H1 (cell line): Measurements from ENCODE around the gene GRIK4. TPM values are rescaled to one million over a fixed set of nuclear protein-coding genes. Genes with fewer than 3 reads are reported as not detected.
A peak's percentile ranks its signal among the peaks of the same experiment; 100 is the strongest.

Experiments used
- CTCF ChIA-PET: fragments of 300-600 bp; sonication (Branson Sonifier 250); formaldehyde crosslinking; loops from one replicate; lab custom pipeline; 2021; ENCODE audit not compliant: partially characterized antibody; lab: Charles Lee
- POLR2A ChIA-PET: fragments of 300-600 bp; sonication (Branson Sonifier 250); formaldehyde crosslinking; loops from one replicate; lab custom pipeline; 2021; ENCODE audit warnings: inconsistent platforms; ENCODE audit not compliant: partially characterized antibody; lab: Charles Lee
- DNase-seq, 2 experiments: peaks; one replicate each; pipeline versions ENCODE4 v3.0.0 to v3.0.0-alpha.2; 2010 to 2022; ENCODE audit warnings: low spot score in 2 of 2, low read depth in 1 of 2, mixed read lengths in 1 of 2
- FAIRE-seq: peaks from 2 replicates; lab custom pipeline; 2011; peaks lifted over from hg19 to GRCh38; lab: Jason Lieb, UNC
- H2AFZ ChIP-seq: 2 replicates; pipeline ENCODE4 v1.8.1; 2012; ENCODE audit warnings: low read length, inconsistent platforms
- H2AK5ac ChIP-seq: 2 replicates; pipeline ENCODE4 v1.6.1; 2013; ENCODE audit warnings: low read depth, low read length
- H2BK120ac ChIP-seq: replicated peaks from 2 replicates; pipeline ENCODE3; 2013; ENCODE audit warnings: low read depth, low read length, inconsistent platforms
- H2BK12ac ChIP-seq: 2 replicates; pipeline ENCODE4 v1.6.1; 2013; ENCODE audit warnings: low read depth, low read length
- H2BK15ac ChIP-seq: 2 replicates; pipeline ENCODE4 v1.6.1; 2013; ENCODE audit warnings: low read length
- H2BK20ac ChIP-seq: 2 replicates; pipeline ENCODE4 v1.6.1; 2013; ENCODE audit warnings: low read length
- H2BK5ac ChIP-seq: 2 replicates; pipeline ENCODE4 v1.6.1; 2013; ENCODE audit warnings: low read depth, low read length
- H3K14ac ChIP-seq: 2 replicates; pipeline ENCODE4 v1.6.1; 2013; ENCODE audit warnings: inconsistent platforms; ENCODE audit not compliant: insufficient read length
- H3K18ac ChIP-seq: 2 replicates; pipeline ENCODE4 v1.6.1; 2013; ENCODE audit warnings: low read length; ENCODE audit errors: extremely low read depth
- H3K23ac ChIP-seq: 2 replicates; pipeline ENCODE4 v1.6.1; 2013; ENCODE audit warnings: inconsistent platforms; ENCODE audit not compliant: insufficient read length
- H3K23me2 ChIP-seq: 2 replicates; pipeline ENCODE4 v1.6.1; 2013; ENCODE audit warnings: low read depth, low read length
- H3K27ac ChIP-seq: 2 replicates; pipeline ENCODE4 v1.6.1; 2011; ENCODE audit warnings: low read depth, low read length, inconsistent platforms
- H3K27me3 ChIP-seq, 4 experiments: replicated peaks in 1 of 4; 1 replicate in 1 of 4; 2 replicates in 3 of 4; pipeline versions ENCODE4 v1.6.1 to v1.8.1; 2011 to 2013; ENCODE audit warnings: low read length in 3 of 4, mild to moderate bottlenecking in 3 of 4, inconsistent platforms in 2 of 4, mixed read lengths in 2 of 4, moderate library complexity in 1 of 4; ENCODE audit not compliant: control insufficient read depth in 3 of 4, insufficient read depth in 3 of 4; ENCODE audit errors: extremely low read depth in 1 of 4
- H3K36me3 ChIP-seq, 4 experiments: 2 replicates each; pipeline versions ENCODE4 v1.6.1 to v1.8.1; 2011 to 2013; ENCODE audit warnings: mild to moderate bottlenecking in 4 of 4, low read length in 3 of 4, moderate library complexity in 2 of 4, control low read depth in 1 of 4, inconsistent platforms in 1 of 4; ENCODE audit not compliant: insufficient read depth in 4 of 4, control insufficient read depth in 2 of 4
- H3K4ac ChIP-seq: replicated peaks from 2 replicates; pipeline ENCODE3; 2013; ENCODE audit warnings: low read length, low read depth, mixed read lengths, inconsistent platforms; ENCODE audit not compliant: insufficient read length
- H3K4me1 ChIP-seq, 4 experiments: replicated peaks in 1 of 4; 1 replicate in 1 of 4; 2 replicates in 3 of 4; pipeline versions ENCODE4 v1.6.1 to v1.8.1; 2011 to 2013; ENCODE audit warnings: low read length in 3 of 4, inconsistent platforms in 2 of 4, mixed read lengths in 1 of 4; ENCODE audit not compliant: insufficient read depth in 4 of 4, control insufficient read depth in 3 of 4
- H3K4me2 ChIP-seq, 2 experiments: 2 replicates each; pipeline versions ENCODE4 v1.6.1 to v1.8.1; 2011 to 2013; ENCODE audit warnings: low read depth in 2 of 2, low read length in 2 of 2, control low read depth in 1 of 2, inconsistent platforms in 1 of 2, mild to moderate bottlenecking in 1 of 2; ENCODE audit not compliant: insufficient read depth in 1 of 2
- H3K4me3 ChIP-seq, 4 experiments: fragments of 200-600, 300-600 bp in 1 of 4; sonication (generic), shearing (Covaris generic), sonication (Bioruptor Twin) in 1 of 4; 2 replicates each; pipeline versions ENCODE4 v1.5.1 to v1.8.1; 2011 to 2016; ENCODE audit warnings: low read length in 4 of 4, low read depth in 3 of 4, control low read depth in 2 of 4, inconsistent platforms in 2 of 4, mild to moderate bottlenecking in 2 of 4, mixed read lengths in 1 of 4, moderate library complexity in 1 of 4; ENCODE audit not compliant: insufficient read depth in 2 of 4; ENCODE audit errors: extremely low read depth in 1 of 4
- H3K56ac ChIP-seq: replicated peaks from 2 replicates; pipeline ENCODE3; 2013; ENCODE audit warnings: low read depth, mild to moderate bottlenecking, mixed read lengths, low read length, inconsistent platforms; ENCODE audit not compliant: insufficient read length
- H3K79me1 ChIP-seq: 2 replicates; pipeline ENCODE4 v1.6.1; 2013; ENCODE audit warnings: low read depth, low read length, control low read depth
- H3K79me2 ChIP-seq, 2 experiments: 2 replicates each; pipeline versions ENCODE4 v1.6.1 to v1.8.1; 2012 to 2013; ENCODE audit warnings: low read length in 2 of 2, mild to moderate bottlenecking in 2 of 2, inconsistent platforms in 1 of 2; ENCODE audit not compliant: insufficient read depth in 2 of 2, control insufficient read depth in 1 of 2
- H3K9ac ChIP-seq, 4 experiments: replicated peaks in 1 of 4; 1 replicate in 1 of 4; 2 replicates in 3 of 4; pipeline versions ENCODE4 v1.6.1 to v1.8.1; 2011 to 2013; ENCODE audit warnings: low read depth in 3 of 4, low read length in 3 of 4, control low read depth in 2 of 4, mild to moderate bottlenecking in 2 of 4, moderate library complexity in 2 of 4, inconsistent platforms in 1 of 4; ENCODE audit errors: extremely low read depth in 1 of 4
- H3K9me3 ChIP-seq, 2 experiments: 2 replicates each; pipeline versions ENCODE4 v1.6.1 to v1.8.1; 2012 to 2013; ENCODE audit warnings: mild to moderate bottlenecking in 2 of 2, moderate library complexity in 2 of 2, control low read depth in 1 of 2, inconsistent platforms in 1 of 2, low read depth in 1 of 2, low read length in 1 of 2, mixed read lengths in 1 of 2; ENCODE audit not compliant: insufficient read depth in 2 of 2
- H4K20me1 ChIP-seq, 2 experiments: replicated peaks in 1 of 2; 2 replicates each; pipeline versions ENCODE3 to v1.8.1; 2011 to 2013; ENCODE audit warnings: inconsistent platforms in 2 of 2, low read length in 2 of 2, mild to moderate bottlenecking in 1 of 2; ENCODE audit not compliant: insufficient read depth in 2 of 2, control insufficient read depth in 1 of 2
- H4K5ac ChIP-seq: 2 replicates; pipeline ENCODE4 v1.6.1; 2013; ENCODE audit warnings: low read length, low read depth, mixed read lengths, inconsistent platforms; ENCODE audit not compliant: insufficient read length
- H4K8ac ChIP-seq: 2 replicates; pipeline ENCODE4 v1.8.0; 2013; ENCODE audit warnings: mild to moderate bottlenecking, moderate library complexity, low read length, inconsistent platforms; ENCODE audit not compliant: insufficient read depth; ENCODE audit errors: extremely low read depth
- H4K91ac ChIP-seq: replicated peaks from 2 replicates; pipeline ENCODE3; 2013; ENCODE audit warnings: low read length, mixed read lengths, inconsistent platforms; ENCODE audit not compliant: insufficient read length
- BCL11A ChIP-seq, 2 experiments: IDR thresholded peaks; one replicate each; pipeline ENCODE4 v1.6.1; 2011; ENCODE audit warnings: low read depth in 2 of 2, low read length in 2 of 2, mild to moderate bottlenecking in 2 of 2
- KDM4A ChIP-seq: IDR thresholded peaks from one replicate; pipeline ENCODE4 v1.7.1; 2012; ENCODE audit warnings: low read depth, mild to moderate bottlenecking, moderate library complexity, low read length, inconsistent platforms; ENCODE audit not compliant: severe bottlenecking
- WGBS, 2 experiments: shearing (Covaris generic) in 1 of 2; methylation state at CpG; one replicate each; pipeline versions ENCODE4 v1.1.6 to v1.1.7; 2013 to 2015; ENCODE audit warnings: low lambda C conversion rate in 2 of 2, mixed read lengths in 2 of 2, inconsistent platforms in 1 of 2, low coverage in 1 of 2, missing lambda C conversion rate in 1 of 2; ENCODE audit not compliant: insufficient replicate concordance in 2 of 2, insufficient coverage in 1 of 2, insufficient read length in 1 of 2; ENCODE audit errors: extremely low coverage in 1 of 2, missing lambda C conversion rate in 1 of 2; 5-methylcytosine and 5-hydroxymethylcytosine counted together
- polyA plus RNA-seq, 7 experiments: library from polyadenylated mRNA; depleted of rRNA in 3 of 7; stranded (reverse) in 5 of 7; unstranded in 2 of 7; fragments of >200 nt in 5 of 7; fragments of 200-250 nt in 2 of 7; gene quantifications; 1 replicate in 5 of 7; 2 replicates in 1 of 7; 4 replicates in 1 of 7; pipeline versions ENCODE4 v1.2.1 to v1.2.3, GENCODE V29; 2011 to 2013; ENCODE audit warnings: missing spikeins in 2 of 7, mixed read lengths in 2 of 7
- total RNA-seq: library from RNA; stranded (reverse); fragmentation: NEBNext Ultra II Directional; extraction: Animal tissue kit (Norgen Biotek cat#: 25700); gene quantifications from 2 replicates; pipeline ENCODE4 v1.2.1, GENCODE V29; 2021

Gene GRIK4
- total and polyA plus RNA-seq, 2 of the 8 experiments (the other 6 are each of a cell fraction or from before 2014, with no cell fraction given): 1.2 to 2.9 TPM

GRCh38 chr11:120988603-120989002 is 477.1 kb downstream of the GRIK4 start:
- no peak overlapping the region for H2BK120ac ChIP-seq
- no peak overlapping the region for H3K9ac ChIP-seq
- H2BK15ac ChIP-seq: no peak overlapping the region
- H3K4me1 ChIP-seq: peaks cover 2 to 15% (median 12%) of the 10 kb centered on the region in 4 experiments; a peak in 5 of 7 replicates
- no peak overlapping the region for H3K23ac ChIP-seq
- H2BK12ac ChIP-seq: no peak overlapping the region
- no peak overlapping the region for H3K18ac ChIP-seq
- H3K79me1 ChIP-seq: peaks cover 2% of the 10 kb centered on the region; the same call in 1 of the 2 replicates
- DNase-seq (peak in 1 of 2 experiments; percentile 19), FAIRE-seq (no peak)
- H4K8ac ChIP-seq: no peak overlapping the region
- POLR2A ChIA-PET: interaction anchor here (1.8 kb wide), 1 partner anchor 9 kb away, joined by 5 read pairs; no protein-coding TSS in a partner anchor
- H3K36me3 ChIP-seq: no peaks in the 10 kb centered on the region
- no peak overlapping the region for H3K27ac ChIP-seq
- peak overlapping the region in 1 of 4 experiments; percentile 9; a peak in 1 of 8 replicates for H3K4me3 ChIP-seq
- H3K14ac ChIP-seq: no peak overlapping the region
- no peak overlapping the region for H3K56ac ChIP-seq
- no peaks in the 10 kb centered on the region for H3K9me3 ChIP-seq
- H4K20me1 ChIP-seq: peaks cover 0 to 1% of the 10 kb centered on the region in 2 experiments
- H4K91ac ChIP-seq: no peak overlapping the region
- peaks cover 0 to 13% (median 6%) of the 10 kb centered on the region in 4 experiments; a peak in 4 of 7 replicates for H3K27me3 ChIP-seq
- 0 out of 4 replicates have a peak overlapping the region, but pooled peaks of 1 of the 2 experiments have one; percentile 38 for H3K4me2 ChIP-seq
- peaks cover 6% of the 10 kb centered on the region; the same call in 1 of the 2 replicates for H3K23me2 ChIP-seq
- H4K5ac ChIP-seq: no peak overlapping the region
- H2BK20ac ChIP-seq: no peak overlapping the region
- H2AFZ ChIP-seq: no peak overlapping the region
- CTCF ChIA-PET: interaction anchor here (0.6 to 2.6 kb wide), 5 partner anchors 11 to 331 kb away, joined by 3 to 9 read pairs (median 4); no protein-coding TSS in a partner anchor
- whole genome bisulfite sequencing, 2 experiments: 50% methylated on average over 1 of the region's 1 CpG; no CpG with 5 or more reads in 1 of the 2 experiments
- no peak overlapping the region for H3K4ac ChIP-seq
- no peaks in the 10 kb centered on the region for H3K79me2 ChIP-seq
- H2BK5ac ChIP-seq: no peak overlapping the region
- no peak overlapping the region for H2AK5ac ChIP-seq
- no peak for TF ChIP-seq KDM4A
- TF ChIP-seq BCL11A (IDR thresholded peaks at IDR 0.05; ENCODE audit: low read depth in 2 of 2, low read length in 2 of 2): no peak
